ENCODE measurements around the gene TRAF3IP3.
A peak's percentile ranks its signal among the peaks of the same experiment; 100 is the strongest.

The TRAF3IP3 gene

GRCh38 chr1:209755926-209756614 lies at the start of gene TRAF3IP3:
Gene TRAF3IP3, plus strand, starts transcription at chr1:209756053. Its CDS starts 3,987 bp downstream, at chr1:209760040.
- no peak within 1 kb of the TSS for H3K27ac ChIP-seq
- DNase-seq: no peak
- no peaks in the 10 kb centered on the region for H3K27me3 ChIP-seq (replicated peaks)
- no peaks in the 10 kb centered on the region for H3K36me3 ChIP-seq (replicated peaks)
- no peak for TF ChIP-seq CTCF (IDR thresholded peaks at IDR 0.05; ENCODE audit: low read depth, low read length, missing control alignments)
- in situ Hi-C loops (cut with HindIII; ENCODE audit: low pct_ligation_motif_present, low sequenced_read_pairs): no loop called here
- no peak within 1 kb of the TSS for H3K4me3 ChIP-seq (ENCODE audit: low read depth, low read length)

GRCh38 chr1:209706622-209707021 lies 49.2 kb upstream of the TRAF3IP3 start:
- no peak for TF ChIP-seq CTCF (IDR thresholded peaks at IDR 0.05; ENCODE audit: low read depth, low read length, missing control alignments)
- no peak for DNase-seq
- no peak overlapping the region for H3K4me3 ChIP-seq (ENCODE audit: low read depth, low read length)
- in situ Hi-C loops (cut with HindIII; ENCODE audit: low pct_ligation_motif_present, low sequenced_read_pairs): no loop called here
- no peak overlapping the region for H3K27ac ChIP-seq
- no peaks in the 10 kb centered on the region for H3K36me3 ChIP-seq (replicated peaks)
- no peaks in the 10 kb centered on the region for H3K27me3 ChIP-seq (replicated peaks)

- H3K27ac ChIP-seq: no peak overlapping the region
- no peak overlapping the region for H3K4me3 ChIP-seq (ENCODE audit: low read depth, low read length)
- peak; percentile 24 for DNase-seq
- no peak for TF ChIP-seq CTCF (IDR thresholded peaks at IDR 0.05; ENCODE audit: low read depth, low read length, missing control alignments)
- H3K36me3 ChIP-seq (replicated peaks): no peaks in the 10 kb centered on the region
- in situ Hi-C loops (cut with HindIII; ENCODE audit: low pct_ligation_motif_present, low sequenced_read_pairs): no loop called here
- H3K27me3 ChIP-seq (replicated peaks): no peaks in the 10 kb centered on the region
These were observed 48.5 kb upstream of the TRAF3IP3 start for GRCh38 chr1:209707308-209707707.

GRCh38 chr1:209708297-209708696 lies 47.6 kb upstream of the TRAF3IP3 start:
- H3K36me3 ChIP-seq (replicated peaks): no peaks in the 10 kb centered on the region
- no peak for TF ChIP-seq CTCF (IDR thresholded peaks at IDR 0.05; ENCODE audit: low read depth, low read length, missing control alignments)
- H3K27ac ChIP-seq: no peak overlapping the region
- H3K4me3 ChIP-seq (ENCODE audit: low read depth, low read length): no peak overlapping the region
- in situ Hi-C loops (cut with HindIII; ENCODE audit: low pct_ligation_motif_present, low sequenced_read_pairs): no loop called here
- H3K27me3 ChIP-seq (replicated peaks): no peaks in the 10 kb centered on the region
- no peak for DNase-seq

GRCh38 chr1:209710093-209710492 lies 45.8 kb upstream of the TRAF3IP3 start:
- DNase-seq: no peak
- Histone ChIP-seq H3K27ac (no peak overlapping the region), H3K27me3 (replicated peaks) (no peaks in the 10 kb centered on the region), H3K4me3 (ENCODE audit: low read depth, low read length) (no peak overlapping the region), H3K36me3 (replicated peaks) (no peaks in the 10 kb centered on the region)
- no peak for TF ChIP-seq CTCF (IDR thresholded peaks at IDR 0.05; ENCODE audit: low read depth, low read length, missing control alignments)
- in situ Hi-C loops (cut with HindIII; ENCODE audit: low pct_ligation_motif_present, low sequenced_read_pairs): no loop called here

GRCh38 chr1:209710847-209711246 lies 45.0 kb upstream of the TRAF3IP3 start:
- no peaks in the 10 kb centered on the region for H3K27me3 ChIP-seq (replicated peaks)
- H3K4me3 ChIP-seq (ENCODE audit: low read depth, low read length): no peak overlapping the region
- H3K27ac ChIP-seq: no peak overlapping the region
- no peaks in the 10 kb centered on the region for H3K36me3 ChIP-seq (replicated peaks)
- TF ChIP-seq CTCF (IDR thresholded peaks at IDR 0.05; ENCODE audit: low read depth, low read length, missing control alignments): no peak
- no peak for DNase-seq
- in situ Hi-C loops (cut with HindIII; ENCODE audit: low pct_ligation_motif_present, low sequenced_read_pairs): no loop called here

Measured in brain microvascular endothelial cell (primary cell).